Esophagus muscularis mucosa (tissue), 4 donors: Measurements from ENCODE around the gene TRIM29. TPM values are rescaled to one million over a fixed set of nuclear protein-coding genes. Genes with fewer than 3 reads are reported as not detected.
"Not testable (repeated sequence)": the region's sequence is repeated elsewhere in the genome, so short reads cannot be mapped to it uniquely, and the experiment has no call there.

Experiments
- DNase-seq: peaks from one replicate; pipeline ENCODE4 v3.0.0-alpha.2; 2017; ENCODE audit errors: extremely low spot score
- H3K27ac ChIP-seq, 4 donors: fragments of 200-600 bp; sonication (generic); replicated peaks in 1 of 4; 1 replicate in 3 of 4; 2 replicates in 1 of 4; pipeline ENCODE4 v1.5.1; 2016 to 2019; ENCODE audit warnings: mild to moderate bottlenecking in 1 of 4
- H3K27me3 ChIP-seq, 4 donors: fragments of 200-600 bp; sonication (generic); one replicate each; pipeline versions ENCODE4 v1.5.1 to v1.6.0; 2016 to 2019
- H3K36me3 ChIP-seq, 4 donors: fragments of 200-600 bp; sonication (generic); one replicate each; pipeline ENCODE4 v1.5.1; 2016 to 2019
- H3K4me1 ChIP-seq, 4 donors: fragments of 200-600 bp; sonication (generic); one replicate each; pipeline ENCODE4 v1.5.1; 2016 to 2019
- H3K4me3 ChIP-seq, 4 donors: fragments of 200-600 bp; sonication (generic); 1 replicate in 2 of 4; 2 replicates in 2 of 4; pipeline ENCODE4 v1.5.1; 2016 to 2019; ENCODE audit warnings: mild to moderate bottlenecking in 4 of 4, moderate library complexity in 1 of 4
- H3K9me3 ChIP-seq, 4 donors: fragments of 200-600 bp; sonication (generic); 1 replicate in 3 of 4; 2 replicates in 1 of 4; pipeline ENCODE4 v1.5.1; 2016 to 2019
- CTCF ChIP-seq, 3 experiments: fragments of 200-600 bp in 2 of 3; fragments of 450-650 bp in 1 of 3; sonication (generic) in 2 of 3; IDR thresholded peaks; one replicate each; pipeline ENCODE4 v1.5.1; 2017 to 2019; ENCODE audit warnings: antibody characterized with exemption in 3 of 3, mild to moderate bottlenecking in 2 of 3, moderate library complexity in 1 of 3
- EP300 ChIP-seq: sonication (generic); formaldehyde crosslinking; IDR thresholded peaks from one replicate; pipeline ENCODE4 v1.6.1; 2017; ENCODE audit warnings: antibody characterized with exemption
- POLR2A ChIP-seq: fragments of 450-650 bp; IDR thresholded peaks from one replicate; pipeline ENCODE4 v1.6.1; 2017; ENCODE audit warnings: antibody characterized with exemption, moderate library complexity, mild to moderate bottlenecking, low read depth
- POLR2AphosphoS5 ChIP-seq, 2 donors: sonication (generic); formaldehyde crosslinking; IDR thresholded peaks; one replicate each; pipeline ENCODE4 v1.6.1; 2017; ENCODE audit warnings: antibody characterized with exemption in 2 of 2
- WGBS: methylation state at CpG from one replicate; pipeline ENCODE4 v1.1.5; 2018; 5-methylcytosine and 5-hydroxymethylcytosine counted together
- intact Hi-C: fragments of 100-400 bp; cut with DNase I; formaldehyde crosslinking; loops from one replicate; pipeline ENCODE4 v1.15.1; 2023
- total RNA-seq, 4 donors: library from RNA; depleted of rRNA; stranded (reverse); fragments of >200 nt; gene quantifications; one replicate each; pipeline versions ENCODE4 v1.1.0 to v1.2.1, GENCODE V29; 2016

Gene TRIM29
- total RNA-seq, 4 donors from 2014 or later = 0.45 to 1.3 (median 0.75) TPM

DNA sequence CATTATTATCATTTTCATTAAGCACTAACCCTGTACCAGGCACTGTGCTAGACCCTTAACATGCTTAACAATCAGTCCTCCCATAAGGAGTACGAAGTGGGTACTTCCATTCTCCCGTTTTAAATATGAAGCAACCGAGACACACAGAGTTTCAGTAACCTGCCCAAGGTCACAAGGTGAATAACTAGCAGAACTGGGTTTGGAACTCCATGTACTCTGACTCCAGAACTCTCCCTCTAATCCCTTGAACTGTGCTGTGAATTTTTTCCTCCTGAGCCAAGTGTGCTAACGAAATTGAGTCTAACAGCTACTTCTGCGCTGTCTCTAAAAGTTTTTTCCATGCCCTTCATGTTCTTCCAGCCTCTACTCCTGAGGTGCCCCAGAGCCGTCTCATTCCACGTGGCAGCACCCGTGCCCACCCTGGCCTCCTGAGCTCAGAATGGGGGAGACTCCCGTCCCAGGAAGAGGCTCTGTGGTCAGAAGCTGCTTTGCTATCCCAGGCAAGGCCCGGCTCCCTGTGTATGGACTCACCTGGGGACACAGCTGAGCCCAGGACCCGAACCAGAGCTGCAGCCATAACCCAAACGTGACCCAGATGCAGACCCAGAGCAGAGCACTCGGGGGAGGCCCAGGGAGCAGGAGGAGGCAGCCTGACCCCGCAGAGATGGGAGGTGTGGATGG, 8.6 kb upstream of the TRIM29 start:
- intact Hi-C loops = no loop called here
- H3K27me3 ChIP-seq = peaks cover 0 to 66% (median 2%) of the 10 kb centered on the region in 4 donors
- DNase-seq = no peak

GRCh38 chr11:120144501-120144900, 6.6 kb upstream of the TRIM29 start:
- WGBS = 64% methylated on average over 8 of the region's 8 CpGs
- intact Hi-C loops = no loop called here
- no peak overlapping the region for H3K27ac ChIP-seq
- H3K27me3 ChIP-seq = peaks cover 0 to 79% (median 2%) of the 10 kb centered on the region in 4 donors
- DNase-seq = no peak
- H3K4me1 ChIP-seq = no peaks in the 10 kb centered on the region
- H3K4me3 ChIP-seq = no peak overlapping the region
- TF ChIP-seq POLR2AphosphoS5 (IDR thresholded peaks at IDR 0.05) = no peak
- TF ChIP-seq CTCF (IDR thresholded peaks at IDR 0.05) = no peak
- TF ChIP-seq POLR2A = no peak
- no peak for TF ChIP-seq EP300
- no peaks in the 10 kb centered on the region for H3K9me3 ChIP-seq
- H3K36me3 ChIP-seq = no peaks in the 10 kb centered on the region

More for the DNA sequence above, 8.6 kb upstream of the TRIM29 start:
- H3K36me3 ChIP-seq = no peaks in the 10 kb centered on the region
- H3K4me3 ChIP-seq = no peak overlapping the region
- no peak for TF ChIP-seq POLR2AphosphoS5 (IDR thresholded peaks at IDR 0.05)
- TF ChIP-seq POLR2A = no peak
- TF ChIP-seq CTCF (IDR thresholded peaks at IDR 0.05) = no peak
- TF ChIP-seq EP300 = no peak
- peaks cover 0 to 8% (median 0%) of the 10 kb centered on the region in 4 donors for H3K9me3 ChIP-seq
- 73% methylated on average over 14 of the region's 14 CpGs for WGBS
- no peak overlapping the region for H3K27ac ChIP-seq
- no peaks in the 10 kb centered on the region for H3K4me1 ChIP-seq

DNA sequence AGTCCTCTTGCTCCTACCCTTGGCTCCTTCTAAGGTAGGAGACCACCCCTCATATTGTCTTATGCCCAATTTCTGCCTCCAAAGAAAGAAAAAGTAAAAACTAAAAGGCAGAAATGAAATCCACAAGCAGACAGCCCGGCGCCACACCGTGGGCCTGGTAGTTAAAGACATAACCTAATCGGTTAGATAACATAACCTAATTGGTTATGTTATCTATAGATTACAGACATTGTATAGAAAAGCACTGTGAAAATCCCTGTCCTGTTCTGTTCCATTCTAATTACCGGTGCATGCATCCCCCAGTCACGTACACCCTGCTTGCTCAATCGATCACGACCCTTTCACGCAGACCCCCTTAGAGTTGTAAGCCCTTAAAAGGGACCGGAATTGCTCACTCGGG, 5.6 kb upstream of the TRIM29 start:
- H3K27ac ChIP-seq, intact Hi-C loops, H3K36me3 ChIP-seq, H3K9me3 ChIP-seq, DNase-seq, H3K4me3 ChIP-seq, H3K4me1 ChIP-seq: not testable (repeated sequence)
- H3K27me3 ChIP-seq = peaks cover 0 to 89% (median 2%) of the 10 kb centered on the region in 4 donors
- 94% methylated on average over 11 of the region's 11 CpGs for WGBS

GRCh38 chr11:120142441-120143100, 4.7 kb upstream of the TRIM29 start:
- no peaks in the 10 kb centered on the region for H3K4me1 ChIP-seq
- no peak for DNase-seq
- 91% methylated on average over 9 of the region's 9 CpGs for WGBS
- no peak overlapping the region for H3K27ac ChIP-seq
- H3K27me3 ChIP-seq = peaks cover 0 to 82% (median 2%) of the 10 kb centered on the region in 4 donors
- H3K9me3 ChIP-seq = no peaks in the 10 kb centered on the region
- no peak overlapping the region for H3K4me3 ChIP-seq
- intact Hi-C loops = no loop called here
- TF ChIP-seq POLR2A = no peak
- TF ChIP-seq EP300 = no peak
- no peak for TF ChIP-seq CTCF (IDR thresholded peaks at IDR 0.05)
- no peak for TF ChIP-seq POLR2AphosphoS5 (IDR thresholded peaks at IDR 0.05)
- H3K36me3 ChIP-seq = no peaks in the 10 kb centered on the region

- Histone ChIP-seq H3K36me3 (no peaks in the 10 kb centered on the region), H3K9me3 (no peaks in the 10 kb centered on the region), H3K4me1 (no peaks in the 10 kb centered on the region), H3K4me3 (no peak overlapping the region), H3K27me3 (peaks cover 0 to 75% (median 2%) of the 10 kb centered on the region in 4 donors), H3K27ac (no peak overlapping the region)
- 67% methylated on average over 5 of the region's 5 CpGs for WGBS
- TF ChIP-seq POLR2A (no peak), CTCF (IDR thresholded peaks at IDR 0.05) (no peak), EP300 (no peak)
- peak; percentile 77 for DNase-seq
- intact Hi-C loops = no loop called here
Measured at GRCh38 chr11:120141768-120142423, 4.0 kb upstream of the TRIM29 start.
